ENCODE results near the gene COL20A1.

Gene COL20A1

DNA sequence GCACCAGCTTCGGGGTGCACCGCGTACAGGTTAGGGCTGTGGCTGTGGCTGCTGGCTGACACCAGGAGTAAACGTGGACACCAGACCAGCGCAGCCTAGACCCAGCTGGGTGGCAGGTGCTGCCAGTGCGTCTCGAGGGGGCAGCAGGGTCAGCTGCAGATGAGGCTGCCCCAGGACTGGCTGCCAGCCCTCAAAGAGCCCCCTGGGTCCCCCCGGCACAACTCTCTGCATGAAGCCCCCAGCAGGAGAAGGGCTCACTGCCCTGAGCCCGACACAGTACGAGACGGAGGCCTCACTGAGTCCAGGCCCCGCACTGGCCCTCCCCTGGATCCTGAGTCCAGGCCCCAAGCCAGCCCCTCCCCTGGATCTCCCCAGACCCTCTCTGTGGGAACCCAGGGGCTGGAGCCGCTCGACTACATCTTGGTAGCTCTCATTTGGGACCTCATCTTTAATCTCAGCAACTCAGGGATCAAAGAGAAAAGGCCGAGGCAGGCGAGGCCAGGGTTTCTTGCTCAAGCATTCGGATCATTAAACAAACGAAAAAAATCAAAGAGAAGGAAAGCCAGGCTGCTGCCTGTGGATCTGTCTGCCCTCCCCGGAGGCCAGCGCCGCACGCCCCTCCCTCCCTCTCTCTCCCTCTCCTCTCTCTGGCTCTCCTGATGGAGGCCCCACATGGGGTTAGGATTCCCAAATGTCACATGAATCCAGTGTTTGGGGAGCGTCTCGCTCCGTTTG lies 31.8 kb upstream of the COL20A1 start:
- DNase-seq = no peak

- DNase-seq = no peak
Observed at GRCh38 chr20:63261795-63262528, 31.0 kb upstream of the COL20A1 start.

DNA sequence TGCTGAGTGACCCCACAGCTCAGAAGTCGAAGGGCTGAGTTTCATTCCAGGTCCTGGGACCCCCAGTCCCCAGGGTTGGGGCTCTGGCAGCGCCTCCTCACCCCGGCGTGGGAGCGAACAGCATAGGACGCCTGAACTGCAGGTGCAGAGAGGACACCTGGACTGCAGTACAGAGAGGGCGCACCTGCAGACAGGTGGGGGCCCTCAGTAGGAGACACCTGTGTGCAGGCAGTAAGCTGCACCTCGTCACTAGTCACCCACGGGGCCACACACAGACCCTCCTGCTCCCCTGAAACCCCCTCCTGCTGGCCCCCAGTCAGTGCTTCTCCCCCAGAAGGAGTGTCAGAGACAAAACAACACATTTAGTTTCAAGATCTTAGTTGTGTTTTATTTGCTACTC lies 30.1 kb upstream of the COL20A1 start:
- no peak for DNase-seq

DNA sequence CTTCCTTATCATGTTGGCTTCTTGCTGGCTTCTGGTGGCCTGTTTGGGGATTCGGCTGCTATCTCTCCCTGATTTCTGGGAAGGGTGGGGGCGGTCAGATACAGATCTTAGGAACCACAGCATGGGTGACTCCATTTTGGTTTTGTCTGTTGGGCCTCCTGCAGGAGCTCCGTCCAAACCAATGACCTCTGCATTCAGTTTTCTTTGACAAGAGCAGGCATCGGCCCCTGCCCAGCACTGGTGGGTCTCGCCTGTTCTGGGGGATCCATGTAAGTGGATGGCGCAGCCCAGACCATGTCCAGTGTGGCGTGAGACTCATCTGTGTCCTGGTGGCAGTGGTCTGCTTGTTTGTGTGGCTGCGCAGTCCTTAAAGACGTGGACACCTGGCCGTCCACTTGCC lies 29.0 kb upstream of the COL20A1 start:
- DNase-seq = no peak

GRCh38 chr20:63264519-63264918 lies 28.5 kb upstream of the COL20A1 start:
- DNase-seq = no peak

GRCh38 chr20:63265891-63266515 lies 27.0 kb upstream of the COL20A1 start:
- DNase-seq = no peak

DNA sequence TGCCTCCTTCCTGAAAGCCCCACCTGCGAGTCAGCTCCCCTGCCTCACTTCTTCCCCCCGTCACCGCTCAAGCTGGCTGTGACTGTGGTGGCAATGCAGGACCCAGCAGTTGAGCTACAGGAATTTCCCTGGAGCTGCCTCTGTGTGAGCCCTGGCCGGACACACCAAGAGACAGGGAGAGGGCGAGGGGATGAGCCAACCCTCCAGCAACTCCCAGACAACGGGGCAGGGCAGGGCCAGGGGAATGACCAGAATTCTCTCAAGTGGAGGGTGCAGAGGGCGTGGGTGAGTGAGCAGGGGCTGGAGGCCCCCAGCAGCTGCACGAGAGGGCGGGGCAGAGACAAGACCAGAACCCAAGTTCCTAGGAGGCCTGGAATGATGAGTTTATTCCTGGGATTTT lies 25.3 kb upstream of the COL20A1 start:
- DNase-seq = no peak

DNA sequence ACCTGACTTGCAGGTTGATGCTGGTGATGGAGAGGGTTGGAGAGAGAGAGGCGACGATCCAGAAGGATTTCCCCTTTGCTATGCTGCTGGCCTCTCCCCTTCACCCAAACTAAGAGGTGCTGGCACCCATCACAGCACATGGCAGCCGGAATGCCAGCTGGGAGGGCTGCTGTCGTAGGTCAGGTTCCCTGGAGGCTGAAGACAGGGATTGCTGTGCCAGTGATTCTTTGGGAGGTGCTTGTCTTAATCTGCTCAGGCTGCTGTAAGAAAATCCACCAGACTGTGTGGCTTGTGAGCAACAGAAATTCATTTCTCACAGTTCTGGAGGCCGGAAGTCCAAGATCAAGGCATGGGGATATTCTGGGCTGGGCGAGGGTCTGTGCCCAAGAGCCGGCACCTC lies 24.7 kb upstream of the COL20A1 start:
- DNase-seq = no peak

DNA sequence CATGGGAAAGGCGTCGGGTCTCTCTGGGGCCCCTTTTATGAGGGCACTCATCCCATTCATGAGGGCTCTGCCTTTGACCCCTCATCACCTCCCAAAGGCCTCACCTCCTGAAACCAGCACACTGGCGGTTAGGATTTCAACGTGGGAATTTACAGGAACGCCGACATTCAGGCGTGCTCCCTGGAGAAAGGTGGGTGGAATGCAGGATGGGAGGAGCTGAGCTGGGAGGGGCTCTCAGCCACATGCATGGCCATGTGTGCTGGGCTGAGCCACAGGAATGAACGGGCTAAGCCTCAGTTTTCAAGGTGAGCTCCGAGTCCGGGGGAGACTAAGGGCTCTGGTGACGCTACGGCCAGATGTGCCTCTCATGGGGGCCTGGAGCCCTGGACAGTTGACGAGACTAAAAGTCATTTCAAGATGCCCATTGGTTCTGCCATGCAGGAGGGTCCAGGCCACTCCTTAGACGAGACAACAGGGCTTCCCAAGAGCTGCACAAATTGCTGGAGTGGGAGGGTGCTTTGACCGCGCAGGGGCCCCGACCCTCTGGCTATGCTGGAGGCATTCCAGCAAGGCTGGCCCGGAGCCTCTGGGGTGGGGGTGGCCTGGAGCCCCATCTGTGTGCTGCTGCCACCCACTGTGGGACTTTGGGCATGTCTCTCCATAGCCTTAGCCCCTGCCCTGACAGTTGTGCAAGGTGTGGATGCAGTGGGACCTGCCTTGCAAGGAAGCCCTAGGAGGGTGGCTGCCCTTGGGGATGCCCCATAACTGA lies 24.1 kb upstream of the COL20A1 start:
- DNase-seq = no peak

DNA sequence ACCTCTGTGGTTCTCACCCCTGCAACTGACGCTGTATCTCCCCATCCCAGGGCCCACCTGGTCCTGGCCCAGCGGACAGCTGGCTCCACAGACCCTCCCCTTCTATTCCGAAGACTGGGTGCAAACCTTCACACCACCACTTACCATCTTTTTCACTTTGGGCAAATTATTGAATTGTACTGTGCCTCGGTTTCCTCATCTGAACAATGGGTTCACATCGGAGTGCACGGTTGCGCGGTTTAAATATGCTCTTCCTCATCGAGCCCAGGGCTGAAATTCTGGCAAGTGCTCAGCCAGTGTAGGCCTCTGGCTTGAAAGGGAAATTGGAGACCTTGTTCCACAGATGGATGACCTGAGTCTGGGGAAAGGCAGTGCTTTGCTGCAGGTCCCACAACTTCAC lies 23.3 kb upstream of the COL20A1 start:
- no peak for DNase-seq

GRCh38 chr20:63270606-63271325 lies 22.2 kb upstream of the COL20A1 start:
- no peak for DNase-seq

DNA sequence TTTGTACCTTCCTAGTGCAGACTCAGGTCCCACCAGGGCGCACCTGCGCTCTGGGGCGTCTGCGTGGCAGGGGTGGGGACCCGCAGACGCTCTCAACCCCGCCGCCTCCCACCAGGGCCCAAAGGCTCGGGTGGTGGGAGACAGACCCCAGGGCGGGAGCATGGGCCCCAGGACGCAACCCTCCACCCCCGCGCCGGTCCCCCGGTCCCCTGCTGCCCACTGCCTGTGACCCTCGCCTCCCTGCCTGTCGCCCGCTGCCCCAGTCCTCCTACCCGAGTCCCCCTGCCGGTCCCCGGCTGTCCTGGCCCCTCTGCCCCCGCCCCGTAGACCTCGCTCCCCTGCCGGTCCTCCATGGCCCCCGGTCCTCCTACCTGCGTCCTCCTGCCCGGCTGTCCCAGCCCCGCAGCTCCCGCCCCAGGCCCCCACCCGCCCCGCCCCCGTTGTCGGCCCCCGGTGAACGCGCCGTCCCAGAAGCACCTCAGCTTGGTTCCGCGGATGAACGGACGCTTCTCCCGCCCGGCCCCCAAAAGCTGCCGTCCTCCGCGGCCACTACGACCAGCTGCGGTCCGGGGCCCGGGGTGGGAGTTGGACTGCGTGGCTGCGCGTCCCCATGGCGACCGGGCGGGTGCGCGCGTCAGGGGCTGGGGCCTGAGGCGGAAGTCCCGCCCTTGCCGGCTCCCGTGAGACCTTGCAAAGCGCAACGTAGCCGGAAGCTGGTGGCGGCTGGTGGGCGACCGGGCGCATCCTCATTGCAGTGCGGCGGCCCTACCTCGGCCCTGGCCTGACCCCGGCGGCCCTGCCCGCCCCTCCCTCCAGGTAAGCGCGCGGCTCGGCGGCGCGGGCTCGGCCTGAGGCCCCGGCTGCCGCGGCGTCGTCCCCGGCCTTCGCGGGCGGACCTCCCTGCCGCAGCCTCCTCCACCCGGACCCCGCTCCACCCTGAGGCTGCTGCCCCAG lies 20.6 kb upstream of the COL20A1 start, which contains the start of gene ARFGAP1:
TSS of gene ARFGAP1 (plus strand) at position 709 of the 954 bp plus-strand sequence. CDS start 2,768 bp downstream, outside the sequence.
- DNase-seq = peak; percentile 63

- DNase-seq = no peak
Observed at GRCh38 chr20:63273059-63273579, 19.9 kb upstream of the COL20A1 start.

DNA sequence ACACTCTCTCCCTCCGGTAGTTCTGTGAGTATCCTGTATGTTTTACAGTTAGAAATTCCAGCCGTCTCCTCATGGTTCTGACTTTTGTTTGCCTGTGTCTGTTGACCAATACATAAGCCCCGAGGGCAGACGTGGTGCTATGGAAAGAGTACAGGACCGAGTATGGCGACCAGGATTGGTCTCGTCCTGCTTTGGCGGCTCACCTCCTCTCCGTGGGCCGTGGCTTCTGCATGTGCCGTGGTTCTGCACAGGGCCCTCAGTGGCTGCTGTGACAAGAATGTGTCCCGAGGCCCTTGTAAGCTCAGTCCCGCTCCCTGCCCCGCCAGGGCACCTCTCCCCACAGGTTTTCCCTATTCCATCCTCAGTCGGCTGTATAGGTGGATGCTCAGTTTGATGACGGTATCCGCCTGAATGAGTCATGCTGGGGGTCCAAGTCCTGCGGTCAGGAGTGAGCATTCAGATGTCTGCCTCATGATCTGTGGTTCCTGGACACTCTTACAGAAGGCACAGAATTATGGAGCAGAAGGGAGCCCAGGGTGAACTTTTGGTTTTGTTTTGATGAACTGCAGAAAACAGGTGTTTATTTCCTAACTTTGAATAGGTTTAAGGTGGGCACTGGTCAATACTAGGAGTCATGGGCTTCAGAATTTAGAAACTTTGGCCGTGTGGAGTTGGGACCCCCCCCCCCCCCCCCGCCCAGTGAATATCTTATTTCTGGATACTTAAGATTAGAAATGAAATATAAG lies 19.2 kb upstream of the COL20A1 start:
- DNase-seq = no peak

- DNase-seq = no peak
Observed at GRCh38 chr20:63274381-63275228, 18.4 kb upstream of the COL20A1 start.

GRCh38 chr20:63275825-63276224 lies 17.2 kb upstream of the COL20A1 start:
- DNase-seq = no peak

DNA sequence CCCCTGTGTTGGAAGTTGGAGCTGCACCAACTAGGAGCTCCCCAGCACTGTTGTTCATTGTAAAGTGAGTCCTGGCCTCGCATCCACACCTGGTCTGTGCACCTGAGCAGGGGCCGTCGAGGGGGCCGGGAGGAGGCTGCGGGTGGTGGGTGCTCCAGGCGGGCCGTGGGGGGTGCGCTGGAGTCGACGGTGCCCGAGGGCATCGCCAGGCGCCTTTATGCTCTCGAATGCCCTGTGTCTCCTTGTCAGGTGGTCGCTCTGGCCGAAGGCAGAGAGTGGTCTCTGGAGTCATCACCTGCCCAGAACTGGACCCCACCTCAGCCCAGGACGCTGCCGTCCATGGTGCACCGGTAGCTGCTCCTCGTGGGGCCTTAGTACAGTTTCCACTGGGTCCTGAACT lies 16.0 kb upstream of the COL20A1 start:
- DNase-seq = no peak

- no peak for DNase-seq
Observed at GRCh38 chr20:63277466-63278272, 15.3 kb upstream of the COL20A1 start.

Measured in GOT3 (cell line).